Skeletal muscle satellite cell (primary cell): ENCODE measurements around the gene RETSAT. TPM values are rescaled to one million over a fixed set of nuclear protein-coding genes. Genes with fewer than 3 reads are reported as not detected.
A peak's percentile ranks its signal among the peaks of the same experiment; 100 is the strongest.

Experiments used
- H3K27me3 ChIP-seq: 2 replicates; pipeline ENCODE4 v1.7.0; 2013; ENCODE audit warnings: low read length; ENCODE audit not compliant: control insufficient read depth, insufficient read depth
- H3K36me3 ChIP-seq: 2 replicates; pipeline ENCODE4 v1.7.0; 2013; ENCODE audit warnings: mild to moderate bottlenecking, control low read depth, low read length; ENCODE audit not compliant: insufficient read depth
- H3K4me1 ChIP-seq: 2 replicates; pipeline ENCODE4 v1.7.0; 2013; ENCODE audit warnings: low read length; ENCODE audit not compliant: control insufficient read depth, insufficient read depth
- H3K4me2 ChIP-seq: 2 replicates; pipeline ENCODE4 v1.7.0; 2013; ENCODE audit warnings: mild to moderate bottlenecking, low read length
- H3K4me3 ChIP-seq: 2 replicates; pipeline ENCODE4 v1.7.0; 2013; ENCODE audit warnings: low read length
- H3K9ac ChIP-seq: 2 replicates; pipeline ENCODE4 v1.7.0; 2013; ENCODE audit warnings: mild to moderate bottlenecking, low read depth, low read length, moderate library complexity
- H3K9me3 ChIP-seq: replicated peaks from 2 replicates; pipeline ENCODE4 v1.7.0; 2013; ENCODE audit warnings: mild to moderate bottlenecking, control low read depth, low read length
- small RNA-seq: library from RNA; depleted of rRNA; stranded (forward); fragments of <200 nt; gene quantifications from one replicate; pipeline ENCODE3, GENCODE V24; 2012

The RETSAT gene

GRCh38 chr2:85314884-85315242 lies 39.5 kb downstream of the RETSAT start:
- peaks cover 33% of the 10 kb centered on the region for H3K36me3 ChIP-seq
- no peak overlapping the region for H3K9ac ChIP-seq
- H3K4me2 ChIP-seq, result no peak overlapping the region
- no peaks in the 10 kb centered on the region for H3K9me3 ChIP-seq
- H3K4me3 ChIP-seq, result no peak overlapping the region
- peaks cover 42% of the 10 kb centered on the region for H3K4me1 ChIP-seq
- H3K27me3 ChIP-seq, result no peaks in the 10 kb centered on the region

GRCh38 chr2:85312404-85312803 lies 41.9 kb downstream of the RETSAT start:
- Histone ChIP-seq H3K36me3 (peaks cover 22% of the 10 kb centered on the region), H3K4me1 (peaks cover 48% of the 10 kb centered on the region), H3K9ac (peak overlapping the region; percentile 43), H3K27me3 (no peaks in the 10 kb centered on the region), H3K9me3 (no peaks in the 10 kb centered on the region), H3K4me2 (peak overlapping the region; percentile 35), H3K4me3 (no peak overlapping the region)

- Histone ChIP-seq H3K4me2 (no peak overlapping the region), H3K9ac (peak overlapping the region; percentile 51), H3K27me3 (no peaks in the 10 kb centered on the region), H3K9me3 (no peaks in the 10 kb centered on the region), H3K4me1 (peaks cover 48% of the 10 kb centered on the region), H3K36me3 (peaks cover 27% of the 10 kb centered on the region), H3K4me3 (no peak overlapping the region)
Observed at GRCh38 chr2:85310330-85310729, 44.0 kb downstream of the RETSAT start.

GRCh38 chr2:85309699-85310321 lies 44.5 kb downstream of the RETSAT start:
- H3K9ac ChIP-seq, result peak overlapping the region; percentile 51

GRCh38 chr2:85308896-85309555 lies 45.3 kb downstream of the RETSAT start:
- no peaks in the 10 kb centered on the region for H3K9me3 ChIP-seq
- peak overlapping the region; percentile 51 for H3K9ac ChIP-seq
- H3K4me1 ChIP-seq, result peaks cover 40% of the 10 kb centered on the region
- no peak overlapping the region for H3K4me3 ChIP-seq
- H3K4me2 ChIP-seq, result peak overlapping the region; percentile 59
- peaks cover 24% of the 10 kb centered on the region for H3K36me3 ChIP-seq
- H3K27me3 ChIP-seq, result no peaks in the 10 kb centered on the region

More at GRCh38 chr2:85309699-85310321, 44.5 kb downstream of the RETSAT start:
- Histone ChIP-seq H3K9me3 (no peaks in the 10 kb centered on the region), H3K4me3 (peak overlapping the region; percentile 17), H3K4me1 (peaks cover 48% of the 10 kb centered on the region), H3K4me2 (peak overlapping the region; percentile 59), H3K27me3 (no peaks in the 10 kb centered on the region), H3K36me3 (peaks cover 26% of the 10 kb centered on the region)

- Histone ChIP-seq H3K9ac (no peak overlapping the region), H3K9me3 (no peaks in the 10 kb centered on the region), H3K27me3 (no peaks in the 10 kb centered on the region), H3K4me1 (peaks cover 33% of the 10 kb centered on the region), H3K4me3 (no peak overlapping the region), H3K36me3 (peaks cover 24% of the 10 kb centered on the region), H3K4me2 (peak overlapping the region; percentile 59)
Observed at GRCh38 chr2:85308201-85308600, 46.1 kb downstream of the RETSAT start.

- Histone ChIP-seq H3K27me3 (no peaks in the 10 kb centered on the region), H3K9ac (no peak overlapping the region), H3K9me3 (no peaks in the 10 kb centered on the region), H3K36me3 (peaks cover 24% of the 10 kb centered on the region), H3K4me3 (no peak overlapping the region), H3K4me1 (peaks cover 28% of the 10 kb centered on the region), H3K4me2 (no peak overlapping the region)
Observed at GRCh38 chr2:85307527-85307897, 46.8 kb downstream of the RETSAT start.

GRCh38 chr2:85303780-85304531 lies 50.4 kb downstream of the RETSAT start:
- peaks cover 7% of the 10 kb centered on the region for H3K4me1 ChIP-seq
- H3K4me3 ChIP-seq, result no peak overlapping the region
- H3K9me3 ChIP-seq, result no peaks in the 10 kb centered on the region
- no peak overlapping the region for H3K4me2 ChIP-seq
- H3K36me3 ChIP-seq, result peaks cover 24% of the 10 kb centered on the region
- no peaks in the 10 kb centered on the region for H3K27me3 ChIP-seq
- H3K9ac ChIP-seq, result no peak overlapping the region

GRCh38 chr2:85302121-85302520 lies 52.2 kb downstream of the RETSAT start:
- no peaks in the 10 kb centered on the region for H3K27me3 ChIP-seq
- no peak overlapping the region for H3K4me2 ChIP-seq
- no peak overlapping the region for H3K4me3 ChIP-seq
- no peaks in the 10 kb centered on the region for H3K4me1 ChIP-seq
- H3K36me3 ChIP-seq, result peaks cover 20% of the 10 kb centered on the region
- H3K9me3 ChIP-seq, result no peaks in the 10 kb centered on the region
- H3K9ac ChIP-seq, result no peak overlapping the region

Small RNAs within 50 kb of the gene (small RNA-seq; reads per million reads assigned to genes)
- gene AC062037.1, result not detected
- not detected for gene AC062037.2
- not detected for gene RF00019
- gene RN7SL113P, result not detected
